Lower leg skin (tissue), 3 donors: ENCODE measurements around the gene ABCC4.

Experiments
- POLR2A ChIP-seq, 2 donors: fragments of 450-650 bp; IDR thresholded peaks; one replicate each; pipeline ENCODE4 v1.6.1; 2016 to 2017; ENCODE audit warnings: antibody characterized with exemption in 2 of 2, mild to moderate bottlenecking in 1 of 2, moderate library complexity in 1 of 2
- TF ChIP-seq, protein P1 (sequence below), 3 donors: fragments of 450-650 bp; IDR thresholded peaks; one replicate each; pipeline ENCODE4 v1.5.1; 2016; ENCODE audit warnings: antibody characterized with exemption in 3 of 3, mild to moderate bottlenecking in 3 of 3, moderate library complexity in 2 of 3

DNA sequence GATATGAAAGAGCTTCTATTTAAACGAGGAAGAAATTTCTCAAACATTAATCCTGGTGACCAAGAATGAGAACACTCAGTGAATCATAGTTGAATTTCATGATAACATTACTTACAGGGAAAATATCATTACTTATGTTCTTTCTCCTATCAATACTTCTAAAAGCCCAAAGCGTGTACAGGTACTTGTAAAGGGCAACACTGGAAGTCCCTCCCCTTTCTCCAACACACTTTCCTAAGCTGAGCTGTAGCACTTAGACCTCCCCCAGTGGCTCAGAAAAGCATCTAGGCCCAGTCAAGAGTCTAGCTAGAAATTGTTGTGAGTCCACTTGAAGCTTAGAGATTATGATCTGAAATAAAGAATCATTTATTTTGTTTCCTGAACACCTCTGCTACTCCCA, 150.7 kb downstream of the ABCC4 start:
- TF ChIP-seq, protein P1, sequence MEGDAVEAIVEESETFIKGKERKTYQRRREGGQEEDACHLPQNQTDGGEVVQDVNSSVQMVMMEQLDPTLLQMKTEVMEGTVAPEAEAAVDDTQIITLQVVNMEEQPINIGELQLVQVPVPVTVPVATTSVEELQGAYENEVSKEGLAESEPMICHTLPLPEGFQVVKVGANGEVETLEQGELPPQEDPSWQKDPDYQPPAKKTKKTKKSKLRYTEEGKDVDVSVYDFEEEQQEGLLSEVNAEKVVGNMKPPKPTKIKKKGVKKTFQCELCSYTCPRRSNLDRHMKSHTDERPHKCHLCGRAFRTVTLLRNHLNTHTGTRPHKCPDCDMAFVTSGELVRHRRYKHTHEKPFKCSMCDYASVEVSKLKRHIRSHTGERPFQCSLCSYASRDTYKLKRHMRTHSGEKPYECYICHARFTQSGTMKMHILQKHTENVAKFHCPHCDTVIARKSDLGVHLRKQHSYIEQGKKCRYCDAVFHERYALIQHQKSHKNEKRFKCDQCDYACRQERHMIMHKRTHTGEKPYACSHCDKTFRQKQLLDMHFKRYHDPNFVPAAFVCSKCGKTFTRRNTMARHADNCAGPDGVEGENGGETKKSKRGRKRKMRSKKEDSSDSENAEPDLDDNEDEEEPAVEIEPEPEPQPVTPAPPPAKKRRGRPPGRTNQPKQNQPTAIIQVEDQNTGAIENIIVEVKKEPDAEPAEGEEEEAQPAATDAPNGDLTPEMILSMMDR (IDR thresholded peaks at IDR 0.05), result no peak
- no peak for TF ChIP-seq POLR2A (IDR thresholded peaks at IDR 0.05)
